Endothelial cell of umbilical vein (primary cell): ENCODE measurements around the gene KCNJ5. TPM values are rescaled to one million over a fixed set of nuclear protein-coding genes. Genes with fewer than 3 reads are reported as not detected.

Experiments used
- BruUV-seq: library from RNA; stranded (reverse); fragments of 400-500 nt; replicated peaks from 2 replicates; lab custom pipeline; 2021; lab: Mats Ljungman, UMichigan
- CTCF ChIA-PET: fragments of 300-600, 350-600 bp; sonication (Branson Sonifier 250); formaldehyde crosslinking; loops from one replicate; lab custom pipeline; 2021; ENCODE audit warnings: antibody characterized with exemption, inconsistent platforms; lab: Charles Lee
- POLR2A ChIA-PET: fragments of 300-600, 350-600 bp; sonication (Branson Sonifier 250); formaldehyde crosslinking; loops from one replicate; lab custom pipeline; 2021; ENCODE audit warnings: antibody characterized with exemption, inconsistent platforms; lab: Charles Lee
- DNase-seq: peaks from one replicate; pipeline ENCODE4 v3.0.0-alpha.2; 2011; ENCODE audit warnings: low read depth, low spot score
- FAIRE-seq: peaks from 2 replicates; lab custom pipeline; 2011; peaks lifted over from hg19 to GRCh38; lab: Jason Lieb, UNC
- H2AFZ ChIP-seq: 2 replicates; pipeline ENCODE4 v1.6.0; 2012; ENCODE audit warnings: low read depth, low read length, control low read depth, inconsistent platforms
- H3K27ac ChIP-seq: 2 replicates; pipeline ENCODE4 v1.5.1; 2011; ENCODE audit warnings: low read depth, mild to moderate bottlenecking, control low read depth, low read length, moderate library complexity; ENCODE audit not compliant: insufficient read depth
- H3K27me3 ChIP-seq, 2 experiments: 2 replicates each; pipeline versions ENCODE4 v1.6.0 to v1.6.1; 2011; ENCODE audit warnings: low read length in 2 of 2, mixed read lengths in 1 of 2; ENCODE audit not compliant: control insufficient read depth in 2 of 2, insufficient read depth in 2 of 2
- H3K36me3 ChIP-seq, 2 experiments: 2 replicates in 1 of 2; 3 replicates in 1 of 2; pipeline ENCODE4 v1.5.1; 2011; ENCODE audit warnings: low read length in 2 of 2, mild to moderate bottlenecking in 1 of 2, moderate library complexity in 1 of 2; ENCODE audit not compliant: control insufficient read depth in 2 of 2, insufficient read depth in 2 of 2; ENCODE audit errors: extremely low read depth in 1 of 2
- H3K4me1 ChIP-seq: 3 replicates; pipeline ENCODE4 v1.5.1; 2011; ENCODE audit warnings: mild to moderate bottlenecking, low read length; ENCODE audit not compliant: control insufficient read depth, insufficient read depth; ENCODE audit errors: extremely low read depth
- H3K4me2 ChIP-seq: 2 replicates; pipeline ENCODE4 v1.6.1; 2011; ENCODE audit warnings: low read length, control low read depth, mixed read lengths; ENCODE audit not compliant: insufficient read depth
- H3K4me3 ChIP-seq, 3 experiments: fragments of 200-600 bp in 1 of 3; sonication (generic), shearing (Covaris generic) in 1 of 3; replicated peaks in 1 of 3; 2 replicates each; pipeline ENCODE4 v1.5.1; 2011 to 2016; ENCODE audit warnings: control low read depth in 3 of 3, low read length in 3 of 3, mild to moderate bottlenecking in 2 of 3, inconsistent platforms in 1 of 3, low read depth in 1 of 3, moderate library complexity in 1 of 3; ENCODE audit not compliant: insufficient read depth in 1 of 3
- H3K79me2 ChIP-seq: 2 replicates; pipeline ENCODE4 v1.6.0; 2012; ENCODE audit warnings: low read length, inconsistent platforms; ENCODE audit not compliant: control insufficient read depth, insufficient read depth
- H3K9ac ChIP-seq: replicated peaks from 2 replicates; pipeline ENCODE3; 2011; ENCODE audit warnings: low read length, control low read depth; ENCODE audit not compliant: insufficient read depth; ENCODE audit errors: extremely low read depth
- H3K9me1 ChIP-seq: replicated peaks from 3 replicates; pipeline ENCODE4 v1.6.0; 2011; ENCODE audit warnings: mild to moderate bottlenecking, low read length; ENCODE audit not compliant: control insufficient read depth, insufficient read depth; ENCODE audit errors: extremely low read depth
- H3K9me3 ChIP-seq: replicated peaks from 2 replicates; pipeline ENCODE4 v1.5.1; 2012; ENCODE audit warnings: low read length, inconsistent platforms; ENCODE audit not compliant: control insufficient read depth, insufficient read depth
- H4K20me1 ChIP-seq: replicated peaks from 2 replicates; pipeline ENCODE3; 2011; ENCODE audit warnings: mild to moderate bottlenecking, low read length; ENCODE audit not compliant: control insufficient read depth, insufficient read depth; ENCODE audit errors: extremely low read depth
- CTCF ChIP-seq, 2 donors: IDR thresholded peaks; 1 replicate in 1 of 2; 2 replicates in 1 of 2; pipeline ENCODE4 v1.5.1; 2011; ENCODE audit warnings: low read length in 2 of 2, mild to moderate bottlenecking in 2 of 2, moderate library complexity in 2 of 2, control low read depth in 1 of 2, inconsistent platforms in 1 of 2, low read depth in 1 of 2; ENCODE audit not compliant: insufficient read depth in 1 of 2; ENCODE audit errors: extremely low read depth in 1 of 2
- EZH2 ChIP-seq: IDR thresholded peaks from 2 replicates; pipeline ENCODE4 v1.6.1; 2012; ENCODE audit warnings: borderline replicate concordance, low read depth, mild to moderate bottlenecking, moderate library complexity, low read length, inconsistent platforms; ENCODE audit not compliant: severe bottlenecking
- FOS ChIP-seq: IDR thresholded peaks from 2 replicates; pipeline ENCODE4 v1.6.1; 2011; ENCODE audit warnings: mild to moderate bottlenecking, low read length, moderate library complexity, borderline replicate concordance; ENCODE audit not compliant: insufficient read depth
- GATA2 ChIP-seq: IDR thresholded peaks from 2 replicates; pipeline ENCODE4 v1.7.0; 2011; ENCODE audit warnings: low read depth, mild to moderate bottlenecking, moderate library complexity, mixed read lengths, low read length; ENCODE audit not compliant: insufficient read length, insufficient read depth
- JUN ChIP-seq: IDR thresholded peaks from 2 replicates; pipeline ENCODE4 v1.6.1; 2011; ENCODE audit warnings: borderline replicate concordance, low read depth; ENCODE audit not compliant: insufficient read length, insufficient read depth
- MAX ChIP-seq: IDR thresholded peaks from 2 replicates; pipeline ENCODE4 v1.6.1; 2011; ENCODE audit not compliant: insufficient read depth, insufficient read length
- MYC ChIP-seq: IDR thresholded peaks from one replicate; pipeline ENCODE4 v1.6.1; 2011; ENCODE audit warnings: mild to moderate bottlenecking, low read depth, low read length
- POLR2A ChIP-seq: IDR thresholded peaks from 2 replicates; pipeline ENCODE4 v1.6.1; 2012; ENCODE audit warnings: low read depth, mild to moderate bottlenecking, control low read depth, low read length
- POLR2AphosphoS5 ChIP-seq: IDR thresholded peaks from 2 replicates; pipeline ENCODE4 v1.6.1; 2012; ENCODE audit warnings: low read depth, mild to moderate bottlenecking, control low read depth, low read length, moderate library complexity; ENCODE audit not compliant: insufficient read depth
- dilution Hi-C: fragments of 300-500 bp; cut with MboI; formaldehyde crosslinking; loops from one replicate; pipeline ENCODE4 v1.15.0; 2019; ENCODE audit warnings: low sequenced_read_pairs; ENCODE audit not compliant: extremely low pct_ligation_motif_present
- intact Hi-C: fragments of 100-400 bp; cut with micrococcal nuclease; formaldehyde crosslinking; loops from one replicate; pipeline ENCODE4 v1.10.0; 2022
- polyA plus RNA-seq, 4 experiments: library from polyadenylated mRNA; depleted of rRNA in 3 of 4; stranded (reverse) in 3 of 4; unstranded in 1 of 4; fragments of >200 nt; gene quantifications; 2 replicates each; pipeline versions ENCODE4 v1.2.1 to v1.2.3, GENCODE V29; 2011 to 2012; ENCODE audit warnings: missing spikeins in 1 of 4
- total RNA-seq: library from RNA; stranded (reverse); gene quantifications from 2 replicates; pipeline ENCODE4 v1.2.3, GENCODE V29; 2021

Gene KCNJ5
- total and polyA plus RNA-seq, 2 donors (not counting 3 experiments of a cell fraction or from before 2014, with no cell fraction given) = 0.13 TPM; not detected in 1

- Histone ChIP-seq H2AFZ (no peak overlapping the region), H3K36me3 (no peaks in the 10 kb centered on the region), H4K20me1 (no peaks in the 10 kb centered on the region), H3K79me2 (no peaks in the 10 kb centered on the region), H3K27ac (no peak overlapping the region), H3K4me2 (no peak overlapping the region), H3K4me3 (no peak overlapping the region), H3K9ac (no peak overlapping the region), H3K27me3 (peaks cover 0 to 2% of the 10 kb centered on the region in 2 experiments), H3K9me3 (no peaks in the 10 kb centered on the region), H3K4me1 (no peaks in the 10 kb centered on the region), H3K9me1 (no peaks in the 10 kb centered on the region)
- intact Hi-C loops (no loop called here), dilution Hi-C loops (no loop called here)
- no peak for DNase-seq
- no peak for FAIRE-seq
- no TSS peak for BruUV-seq
- CTCF ChIA-PET = interaction anchor here (0.7 to 7.4 kb wide), 4 partner anchors 15 to 56 kb away, joined by 3 to 43 read pairs (median 6); no protein-coding TSS in a partner anchor
- no peak for TF ChIP-seq JUN
- TF ChIP-seq GATA2 = no peak
- no peak for TF ChIP-seq MYC
- TF ChIP-seq POLR2AphosphoS5 = no peak
- no peak for TF ChIP-seq CTCF (IDR thresholded peaks at IDR 0.05; ENCODE audit: extremely low read depth in 1 of 2, insufficient read depth in 1 of 2, low read depth in 1 of 2, low read length in 2 of 2)
- TF ChIP-seq MAX = no peak
- TF ChIP-seq FOS = no peak
- no peak for TF ChIP-seq POLR2A
- no peak for TF ChIP-seq EZH2
- POLR2A ChIA-PET = no interaction called here
Observed at GRCh38 chr11:128941573-128942271, 50.6 kb downstream of the KCNJ5 start.
